Esophagus muscularis mucosa (tissue), 4 donors: ENCODE results near the gene CYP24A1.

ENCODE experiments used
- CTCF ChIP-seq, 3 experiments: fragments of 200-600 bp in 2 of 3; fragments of 450-650 bp in 1 of 3; sonication (generic) in 2 of 3; IDR thresholded peaks; one replicate each; pipeline ENCODE4 v1.5.1; 2017 to 2019; ENCODE audit warnings: antibody characterized with exemption in 3 of 3, mild to moderate bottlenecking in 2 of 3, moderate library complexity in 1 of 3
- EP300 ChIP-seq: sonication (generic); formaldehyde crosslinking; IDR thresholded peaks from one replicate; pipeline ENCODE4 v1.6.1; 2017; ENCODE audit warnings: antibody characterized with exemption
- POLR2A ChIP-seq: fragments of 450-650 bp; IDR thresholded peaks from one replicate; pipeline ENCODE4 v1.6.1; 2017; ENCODE audit warnings: antibody characterized with exemption, moderate library complexity, mild to moderate bottlenecking, low read depth

GRCh38 chr20:54173653-54174456, at the start of gene CYP24A1:
- TF ChIP-seq CTCF (IDR thresholded peaks at IDR 0.05) (no peak), POLR2A (no peak), EP300 (no peak)
